NCI-H1694 (cell line): ENCODE measurements around the gene TAF7.
"Not testable (repeated sequence)": the region's sequence is repeated elsewhere in the genome, so short reads cannot be mapped to it uniquely, and the experiment has no call there.

Experiments
- DNase-seq: peaks from one replicate; lab custom pipeline; 2025; lab: John Stamatoyannopoulos, UW

Gene TAF7, protein sequence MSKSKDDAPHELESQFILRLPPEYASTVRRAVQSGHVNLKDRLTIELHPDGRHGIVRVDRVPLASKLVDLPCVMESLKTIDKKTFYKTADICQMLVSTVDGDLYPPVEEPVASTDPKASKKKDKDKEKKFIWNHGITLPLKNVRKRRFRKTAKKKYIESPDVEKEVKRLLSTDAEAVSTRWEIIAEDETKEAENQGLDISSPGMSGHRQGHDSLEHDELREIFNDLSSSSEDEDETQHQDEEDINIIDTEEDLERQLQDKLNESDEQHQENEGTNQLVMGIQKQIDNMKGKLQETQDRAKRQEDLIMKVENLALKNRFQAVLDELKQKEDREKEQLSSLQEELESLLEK

DNA sequence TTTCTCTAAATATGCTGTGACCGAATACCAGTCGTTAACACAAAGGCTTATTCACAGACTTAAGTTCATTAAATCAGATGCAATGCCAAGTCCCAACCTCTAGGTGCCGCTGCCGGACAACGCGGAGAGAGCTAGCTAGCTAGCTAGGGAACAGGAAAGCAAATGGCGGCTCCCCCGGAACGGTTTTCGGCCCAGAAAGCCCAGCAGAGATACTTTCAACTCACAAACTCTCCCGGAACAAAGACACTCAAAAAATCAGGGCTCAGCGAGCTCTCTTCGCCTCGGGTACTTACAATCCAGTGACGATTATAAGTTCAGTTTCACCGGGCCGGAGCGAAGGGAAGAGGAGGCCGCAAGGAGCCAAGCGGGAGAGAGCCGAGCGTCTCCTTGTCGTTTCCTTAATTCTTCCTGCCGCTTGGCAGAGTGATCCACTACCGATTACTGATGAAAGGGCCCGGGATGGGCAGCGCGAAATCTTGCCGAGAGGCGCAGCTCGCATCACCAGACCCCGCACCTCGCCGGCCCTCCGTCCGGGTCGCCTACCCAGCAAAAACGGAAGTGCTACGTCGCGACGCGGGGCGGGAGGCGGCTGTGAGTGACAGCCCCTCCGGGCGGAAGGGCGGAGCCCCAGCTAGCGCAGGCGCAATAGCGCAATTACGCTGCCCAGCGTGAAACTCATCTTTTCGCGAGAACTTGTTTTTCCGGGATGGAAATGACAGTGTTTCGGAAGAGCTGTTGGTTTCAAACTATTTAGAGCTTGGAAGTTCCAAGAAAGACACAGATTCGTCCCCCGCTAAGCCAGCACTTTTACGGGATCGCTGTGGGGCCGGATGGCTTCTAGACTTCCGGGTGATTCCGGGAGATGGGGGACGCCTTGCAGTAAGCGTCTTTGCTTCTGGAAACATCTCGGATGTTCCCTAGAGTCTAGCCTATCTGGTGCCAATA, at the start of gene TAF7:
Gene TAF7, minus strand, starts transcription at position 560 of the 945 bp plus-strand sequence. CDS start 740 bp downstream, outside the sequence.
- DNase-seq: peak; percentile 84

DNA sequence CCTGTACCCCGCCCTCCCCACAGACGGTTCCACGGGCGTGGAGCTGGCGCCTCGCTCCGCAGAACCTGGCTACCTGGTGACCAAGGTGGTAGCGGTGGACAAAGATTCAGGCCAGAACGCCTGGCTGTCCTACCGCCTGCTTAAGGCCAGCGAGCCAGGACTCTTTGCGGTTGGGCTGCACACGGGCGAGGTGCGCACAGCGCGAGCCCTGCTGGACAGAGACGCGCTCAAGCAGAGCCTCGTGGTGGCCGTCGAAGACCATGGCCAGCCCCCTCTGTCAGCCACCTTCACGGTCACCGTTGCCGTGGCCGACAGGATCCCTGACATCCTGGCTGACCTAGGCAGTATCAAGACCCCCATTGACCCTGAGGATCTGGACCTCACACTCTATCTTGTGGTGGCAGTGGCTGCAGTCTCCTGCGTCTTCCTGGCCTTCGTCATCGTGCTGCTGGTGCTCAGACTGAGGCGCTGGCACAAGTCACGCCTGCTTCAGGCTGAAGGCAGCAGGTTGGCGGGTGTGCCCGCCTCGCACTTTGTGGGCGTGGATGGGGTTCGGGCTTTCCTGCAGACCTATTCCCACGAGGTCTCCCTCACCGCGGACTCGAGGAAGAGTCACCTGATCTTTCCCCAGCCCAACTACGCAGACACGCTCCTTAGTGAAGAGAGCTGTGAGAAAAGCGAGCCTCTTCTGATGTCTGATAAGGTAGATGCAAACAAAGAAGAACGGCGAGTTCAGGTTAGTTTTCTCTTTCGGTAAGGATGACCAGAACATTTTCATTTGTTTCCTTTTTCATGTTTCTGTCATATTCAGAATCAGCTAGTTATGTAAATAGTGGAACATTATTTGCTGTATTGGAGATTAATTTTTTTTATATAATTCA, 45.7 kb upstream of the TAF7 start:
- no peak for DNase-seq

GRCh38 chr5:141363952-141364660, 43.5 kb upstream of the TAF7 start, which contains the start of gene PCDHGA5:
TSS of gene PCDHGA5 (plus strand) at chr5:141364162. CDS start at chr5:141364331, 169 bp downstream.
- no peak for DNase-seq

DNA sequence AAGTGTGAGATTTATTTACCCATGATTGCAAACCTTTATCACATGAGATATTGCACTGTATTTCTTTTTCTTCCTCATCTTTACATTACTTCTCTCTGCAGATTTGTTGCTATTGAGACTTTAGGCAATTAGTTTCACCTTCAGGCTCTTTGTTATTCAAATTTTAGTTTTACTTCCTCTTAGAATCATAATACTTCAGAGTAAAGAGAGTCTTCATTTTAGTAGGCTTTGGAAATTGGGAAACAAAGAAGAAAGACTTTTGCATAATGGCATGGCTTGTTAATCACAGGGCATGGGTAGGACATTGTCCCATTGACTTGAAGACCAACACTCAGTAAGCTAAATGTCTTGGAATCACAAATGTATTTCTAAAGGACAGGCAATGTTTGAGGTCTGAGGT, 42.1 kb upstream of the TAF7 start:
- no peak for DNase-seq

GRCh38 chr5:141360685-141361084, 40.1 kb upstream of the TAF7 start:
- DNase-seq: no peak

DNA sequence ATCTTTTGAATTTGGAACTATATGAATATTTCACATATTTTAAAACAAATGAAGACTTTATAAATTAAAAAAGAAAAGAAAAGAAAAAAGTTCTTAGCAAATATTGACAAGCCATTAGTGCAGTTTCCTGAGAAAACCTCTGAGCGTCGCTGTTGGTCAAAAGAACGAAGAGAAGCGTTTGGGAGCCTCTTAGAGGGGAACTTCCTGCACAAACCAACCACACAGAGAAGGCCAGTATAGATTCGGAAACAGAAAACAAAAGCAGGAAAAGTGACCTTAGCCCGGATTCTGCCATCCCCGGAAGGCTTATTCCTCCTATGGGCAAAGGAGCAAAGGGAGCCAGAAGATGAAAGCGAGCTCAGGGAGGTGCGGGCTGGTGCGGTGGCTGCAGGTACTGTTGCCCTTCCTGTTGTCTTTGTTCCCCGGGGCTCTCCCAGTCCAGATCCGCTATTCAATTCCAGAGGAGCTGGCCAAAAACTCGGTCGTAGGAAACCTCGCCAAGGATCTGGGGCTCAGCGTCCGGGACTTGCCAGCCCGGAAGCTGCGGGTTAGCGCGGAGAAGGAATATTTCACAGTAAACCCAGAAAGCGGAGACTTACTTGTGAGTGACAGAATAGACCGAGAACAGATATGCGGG, 39.3 kb upstream of the TAF7 start, which contains the start of gene PCDHGB2:
Gene PCDHGB2, plus strand, starts transcription at position 205 of the 637 bp plus-strand sequence. Its CDS starts 142 bp downstream, at position 347.
- peak; percentile 1 for DNase-seq

GRCh38 chr5:141356950-141357349, 36.4 kb upstream of the TAF7 start:
- DNase-seq: no peak

GRCh38 chr5:141356133-141356532, 35.5 kb upstream of the TAF7 start:
- no peak for DNase-seq

GRCh38 chr5:141355641-141356040, 35.1 kb upstream of the TAF7 start:
- DNase-seq: no peak

- no peak for DNase-seq
Measured at GRCh38 chr5:141354900-141355469, 34.4 kb upstream of the TAF7 start, which contains the start of gene PCDHGA4. TSS of gene PCDHGA4 (plus strand) at chr5:141355021. CDS start at chr5:141355108, 87 bp downstream.

DNA sequence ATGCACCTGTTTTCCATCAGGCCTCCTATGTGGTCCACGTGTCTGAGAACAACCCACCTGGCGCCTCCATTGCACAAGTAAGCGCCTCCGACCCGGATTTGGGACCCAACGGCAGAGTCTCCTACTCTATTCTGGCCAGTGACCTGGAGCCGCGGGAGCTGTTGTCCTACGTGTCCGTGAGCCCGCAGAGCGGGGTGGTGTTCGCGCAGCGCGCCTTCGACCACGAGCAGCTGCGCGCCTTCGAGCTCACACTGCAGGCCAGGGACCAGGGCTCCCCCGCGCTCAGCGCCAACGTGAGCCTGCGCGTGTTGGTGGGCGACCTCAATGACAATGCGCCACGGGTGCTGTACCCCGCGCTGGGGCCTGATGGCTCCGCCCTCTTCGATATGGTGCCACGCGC, 31.0 kb upstream of the TAF7 start:
- DNase-seq: no peak

DNA sequence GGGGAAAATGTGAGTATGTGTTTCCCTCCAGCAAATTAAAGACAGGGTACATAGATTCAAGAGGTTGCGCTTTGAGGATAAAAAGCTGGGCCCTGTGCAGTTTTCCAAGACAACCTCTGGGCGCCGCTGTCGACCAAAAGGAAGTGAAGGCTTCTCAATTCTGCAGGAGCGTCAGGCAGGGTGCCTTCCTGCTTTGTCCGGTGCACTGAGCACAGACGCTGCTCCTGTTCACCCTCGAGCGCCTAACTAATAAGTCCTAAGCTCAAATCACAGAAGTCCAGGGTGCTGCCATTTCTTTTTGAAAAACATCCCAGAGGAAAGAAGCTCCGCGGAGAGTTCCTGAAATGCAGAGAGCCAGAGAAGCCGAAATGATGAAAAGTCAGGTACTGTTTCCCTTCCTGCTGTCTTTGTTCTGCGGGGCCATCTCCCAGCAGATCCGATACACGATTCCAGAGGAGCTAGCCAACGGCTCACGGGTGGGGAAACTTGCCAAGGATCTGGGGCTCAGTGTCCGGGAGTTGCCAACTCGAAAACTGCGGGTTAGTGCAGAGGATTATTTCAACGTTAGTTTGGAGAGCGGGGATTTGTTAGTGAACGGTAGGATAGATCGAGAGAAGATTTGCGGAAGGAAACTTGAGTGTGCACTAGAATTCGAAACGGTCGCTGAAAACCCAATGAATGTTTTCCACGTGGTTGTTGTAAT, 29.5 kb upstream of the TAF7 start, which contains the start of gene PCDHGB1:
Gene PCDHGB1, plus strand, starts transcription at position 183 of the 703 bp plus-strand sequence. Its CDS starts 162 bp downstream, at position 345.
- DNase-seq: peak; percentile 41

GRCh38 chr5:141346017-141346416, 25.4 kb upstream of the TAF7 start:
- DNase-seq: not testable (repeated sequence)

DNA sequence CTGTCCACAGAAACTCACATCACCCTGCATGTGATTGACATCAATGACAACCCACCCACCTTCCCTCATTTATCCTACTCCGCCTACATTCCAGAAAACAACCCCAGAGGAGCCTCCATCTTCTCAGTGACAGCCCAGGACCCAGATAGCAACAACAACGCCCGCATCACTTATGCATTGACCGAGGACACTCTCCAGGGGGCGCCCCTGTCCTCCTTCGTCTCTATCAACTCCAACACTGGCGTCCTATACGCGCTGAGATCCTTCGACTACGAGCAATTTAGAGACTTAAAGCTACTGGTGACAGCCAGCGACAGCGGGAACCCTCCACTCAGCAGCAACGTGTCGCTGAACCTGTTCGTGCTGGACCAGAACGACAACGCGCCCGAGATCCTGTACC, 24.7 kb upstream of the TAF7 start:
- no peak for DNase-seq

DNA sequence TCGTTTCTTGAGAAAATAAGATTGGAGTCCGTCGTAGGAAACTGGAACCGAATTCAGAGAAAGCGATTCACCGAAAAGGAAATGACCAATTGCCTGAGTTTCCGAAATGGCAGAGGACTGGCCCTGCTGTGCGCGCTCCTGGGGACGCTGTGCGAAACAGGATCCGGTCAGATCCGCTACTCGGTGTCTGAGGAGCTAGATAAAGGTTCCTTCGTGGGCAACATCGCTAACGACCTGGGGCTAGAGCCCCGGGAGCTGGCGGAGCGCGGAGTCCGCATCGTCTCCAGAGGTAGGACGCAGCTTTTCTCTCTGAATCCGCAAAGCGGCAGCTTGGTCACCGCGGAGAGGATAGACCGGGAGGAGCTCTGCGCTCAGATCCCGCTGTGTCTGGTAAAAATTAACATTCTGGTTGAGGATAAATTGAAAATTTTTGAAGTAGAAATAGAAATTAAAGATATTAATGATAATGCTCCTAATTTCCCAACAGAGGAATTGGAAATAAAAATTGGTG, 23.4 kb upstream of the TAF7 start:
- no peak for DNase-seq

DNA sequence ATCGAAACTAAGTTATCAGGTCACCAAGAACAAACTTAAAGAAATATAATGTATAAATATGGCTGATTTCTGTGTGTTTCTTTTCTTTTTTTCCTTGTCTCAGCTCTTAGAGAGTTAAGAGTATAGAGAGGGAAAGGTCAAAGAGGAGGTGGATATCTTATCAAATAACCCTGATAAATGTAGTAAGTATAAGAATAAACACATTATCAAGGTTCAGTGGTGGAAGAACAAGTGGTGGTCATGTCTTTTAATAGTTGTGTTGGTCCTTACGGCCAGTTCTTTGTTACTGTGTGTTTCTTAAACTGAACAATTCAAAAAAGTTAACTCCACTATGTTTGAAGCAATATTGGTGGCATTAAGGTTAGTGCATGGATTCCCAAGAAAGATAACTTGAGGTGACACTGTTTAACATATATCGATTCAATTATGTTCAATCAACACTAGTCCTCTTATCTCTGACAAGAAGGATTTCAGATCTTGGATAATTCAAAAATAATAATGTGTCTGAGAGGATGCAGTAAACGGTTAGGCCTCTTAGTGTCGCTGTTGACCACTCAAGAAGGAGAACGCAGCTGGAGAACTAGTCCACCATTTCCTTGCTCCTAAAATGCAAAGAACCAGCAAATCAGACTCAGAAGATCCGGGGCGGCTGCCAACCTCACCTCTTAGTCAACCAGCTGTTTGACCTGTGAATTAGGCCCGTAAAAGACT, 22.8 kb upstream of the TAF7 start, which contains the start of gene PCDHGA3:
Gene PCDHGA3, plus strand, starts transcription at position 588 of the 711 bp plus-strand sequence. CDS start 205 bp downstream, outside the sequence.
- no peak for DNase-seq

DNA sequence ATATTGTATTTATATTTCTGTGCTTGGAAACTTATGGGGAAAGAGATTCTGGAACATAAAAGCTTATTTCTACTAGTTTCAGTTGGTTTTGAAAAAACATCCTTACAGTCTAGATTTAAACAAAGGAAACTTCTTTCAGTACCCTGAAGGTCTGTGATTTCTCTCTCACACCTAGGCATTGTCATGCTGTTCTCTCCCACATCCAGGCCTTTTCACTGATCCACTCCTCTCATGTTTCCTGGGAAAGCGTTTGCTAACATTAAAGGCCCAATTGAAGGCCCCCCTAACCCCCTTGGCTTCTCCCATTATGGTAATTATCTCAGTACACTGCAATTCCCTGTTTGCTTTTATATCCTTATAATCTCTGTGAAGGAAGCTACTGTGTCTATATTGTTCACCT, 22.2 kb upstream of the TAF7 start:
- DNase-seq: no peak

DNA sequence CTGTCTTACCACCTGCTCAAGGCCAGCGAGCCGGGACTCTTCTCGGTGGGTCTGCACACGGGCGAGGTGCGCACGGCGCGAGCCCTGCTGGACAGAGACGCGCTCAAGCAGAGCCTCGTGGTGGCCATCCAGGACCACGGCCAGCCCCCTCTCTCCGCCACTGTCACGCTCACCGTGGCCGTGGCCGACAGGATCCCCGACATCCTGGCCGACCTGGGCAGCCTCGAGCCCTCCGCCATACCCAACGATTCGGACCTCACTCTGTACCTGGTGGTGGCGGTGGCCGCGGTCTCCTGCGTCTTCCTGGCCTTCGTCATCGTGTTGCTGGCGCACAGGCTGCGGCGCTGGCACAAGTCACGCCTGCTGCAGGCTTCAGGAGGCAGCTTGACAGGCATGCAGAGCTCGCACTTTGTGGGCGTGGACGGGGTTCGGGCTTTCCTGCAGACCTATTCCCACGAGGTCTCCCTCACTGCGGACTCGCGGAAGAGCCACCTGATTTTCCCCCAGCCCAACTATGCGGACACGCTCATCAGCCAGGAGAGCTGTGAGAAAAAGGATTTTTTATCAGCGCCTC, 20.3 kb upstream of the TAF7 start:
- not testable (repeated sequence) for DNase-seq
